Gastrocnemius medialis (tissue), 4 donors: ENCODE data around the gene CWC22. TPM values are rescaled to one million over a fixed set of nuclear protein-coding genes. Genes with fewer than 3 reads are reported as not detected.
"Not testable (repeated sequence)": the region's sequence is repeated elsewhere in the genome, so short reads cannot be mapped to it uniquely, and the experiment has no call there.

Experiments used
- ATAC-seq, 2 donors: fragments of 150-250 bp; one replicate each; pipeline ENCODE4 v1.9.1; 2016
- DNase-seq, 2 donors: peaks; one replicate each; pipeline ENCODE4 v3.0.0-alpha.2; 2019
- H3K27ac ChIP-seq, 4 donors: fragments of 200-600 bp; sonication (generic); 1 replicate in 1 of 4; 2 replicates in 3 of 4; pipeline ENCODE4 v1.5.1; 2016 to 2018; ENCODE audit warnings: mild to moderate bottlenecking in 2 of 4, moderate library complexity in 1 of 4
- H3K27me3 ChIP-seq, 3 donors: fragments of 200-600 bp; sonication (generic) in 2 of 3; 1 replicate in 1 of 3; 2 replicates in 2 of 3; pipeline versions ENCODE4 v1.5.1 to v1.6.0; 2016 to 2019; ENCODE audit warnings: mild to moderate bottlenecking in 1 of 3, moderate library complexity in 1 of 3
- H3K36me3 ChIP-seq, 2 donors: fragments of 200-600 bp; sonication (generic) in 1 of 2; one replicate each; pipeline ENCODE4 v1.5.1; 2017 to 2018
- H3K4me1 ChIP-seq, 2 donors: fragments of 200-600 bp; sonication (generic) in 1 of 2; one replicate each; pipeline ENCODE4 v1.5.1; 2016 to 2017; ENCODE audit warnings: mild to moderate bottlenecking in 2 of 2
- H3K4me3 ChIP-seq, 4 donors: fragments of 200-600 bp; sonication (generic) in 3 of 4; 1 replicate in 1 of 4; 2 replicates in 3 of 4; pipeline ENCODE4 v1.5.1; 2016 to 2019; ENCODE audit warnings: mild to moderate bottlenecking in 2 of 4
- H3K9me3 ChIP-seq, 3 donors: fragments of 200-600 bp; sonication (generic) in 2 of 3; 1 replicate in 1 of 3; 2 replicates in 2 of 3; pipeline ENCODE4 v1.5.1; 2016 to 2019
- POLR2A ChIP-seq, 2 donors: fragments of 450-650 bp; IDR thresholded peaks; one replicate each; pipeline ENCODE4 v1.6.1; 2017; ENCODE audit warnings: antibody characterized with exemption in 2 of 2, mild to moderate bottlenecking in 2 of 2, moderate library complexity in 2 of 2
- in situ Hi-C, 4 donors: fragments of 200-750 bp; cut with MboI; loops; one replicate each; pipeline versions ENCODE4 v1.15.0 to v1.8.0; 2017; ENCODE audit warnings: low sequenced_read_pairs in 4 of 4
- intact Hi-C: fragments of 100-400 bp; cut with DNase I; formaldehyde crosslinking; loops from one replicate; pipeline ENCODE4 v1.15.1; 2023; ENCODE audit warnings: low total_unique reads
- total RNA-seq, 4 donors: library from RNA; depleted of rRNA; stranded (reverse); fragments of >200 nt; gene quantifications; one replicate each; pipeline versions ENCODE4 v1.1.0 to v1.2.3, GENCODE V29; 2016
- TF ChIP-seq, protein P1 (sequence below), 5 experiments: fragments of 450-650 bp in 3 of 5; fragments of 200-600 bp in 2 of 5; sonication (generic) in 2 of 5; IDR thresholded peaks in 4 of 5; conservative IDR thresholded peaks in 1 of 5; 1 replicate in 4 of 5; 2 replicates in 1 of 5; pipeline ENCODE4 v1.5.1; 2016 to 2019; ENCODE audit warnings: antibody characterized with exemption in 5 of 5, mild to moderate bottlenecking in 3 of 5, moderate library complexity in 3 of 5

The CWC22 gene
- total RNA-seq, 4 donors from 2014 or later: 9.7 to 15.6 (median 12.8) TPM

DNA sequence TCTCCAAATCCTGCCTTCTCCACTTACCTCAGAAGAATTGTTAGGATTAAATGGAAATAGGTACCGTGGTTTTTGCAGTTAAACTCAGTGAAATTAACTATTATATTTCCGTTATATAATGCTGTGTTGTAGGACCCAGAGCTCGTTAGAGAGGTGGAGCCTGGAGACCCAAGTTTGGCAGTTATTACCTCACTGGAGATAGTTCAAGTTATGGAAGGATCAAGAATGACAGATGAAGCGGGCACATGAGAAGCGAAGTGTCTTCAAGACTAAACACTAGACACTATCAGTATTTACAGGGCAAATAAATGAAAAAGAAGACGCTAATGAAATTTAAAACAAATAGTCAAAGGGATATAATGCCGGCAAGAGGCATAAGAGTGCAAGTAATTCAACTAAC is 866 bp downstream of the CWC22 start:
- Histone ChIP-seq H3K27ac (peak overlapping the region; percentile 90 to 97 (median 91)), H3K36me3 (no peaks in the 10 kb centered on the region), H3K4me1 (peaks cover 18 to 19% of the 10 kb centered on the region in 2 donors), H3K9me3 (no peaks in the 10 kb centered on the region), H3K4me3 (peak overlapping the region; percentile 84 to 99 (median 96)), H3K27me3 (no peaks in the 10 kb centered on the region)
- ATAC-seq (no peak), DNase-seq (no peak)
- TF ChIP-seq POLR2A (IDR thresholded peaks at IDR 0.05): no peak
- TF ChIP-seq, protein P1, sequence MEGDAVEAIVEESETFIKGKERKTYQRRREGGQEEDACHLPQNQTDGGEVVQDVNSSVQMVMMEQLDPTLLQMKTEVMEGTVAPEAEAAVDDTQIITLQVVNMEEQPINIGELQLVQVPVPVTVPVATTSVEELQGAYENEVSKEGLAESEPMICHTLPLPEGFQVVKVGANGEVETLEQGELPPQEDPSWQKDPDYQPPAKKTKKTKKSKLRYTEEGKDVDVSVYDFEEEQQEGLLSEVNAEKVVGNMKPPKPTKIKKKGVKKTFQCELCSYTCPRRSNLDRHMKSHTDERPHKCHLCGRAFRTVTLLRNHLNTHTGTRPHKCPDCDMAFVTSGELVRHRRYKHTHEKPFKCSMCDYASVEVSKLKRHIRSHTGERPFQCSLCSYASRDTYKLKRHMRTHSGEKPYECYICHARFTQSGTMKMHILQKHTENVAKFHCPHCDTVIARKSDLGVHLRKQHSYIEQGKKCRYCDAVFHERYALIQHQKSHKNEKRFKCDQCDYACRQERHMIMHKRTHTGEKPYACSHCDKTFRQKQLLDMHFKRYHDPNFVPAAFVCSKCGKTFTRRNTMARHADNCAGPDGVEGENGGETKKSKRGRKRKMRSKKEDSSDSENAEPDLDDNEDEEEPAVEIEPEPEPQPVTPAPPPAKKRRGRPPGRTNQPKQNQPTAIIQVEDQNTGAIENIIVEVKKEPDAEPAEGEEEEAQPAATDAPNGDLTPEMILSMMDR (IDR thresholded peaks at IDR 0.05 in 4 of 5, conservative IDR thresholded peaks at IDR 0.05 in 1 of 5): no peak
- intact Hi-C loops (loop anchor here (5.0 kb wide), 2 partner anchors 976 to 1886 kb away; partner anchors contain the start of genes ITPRID2 and UBE2E3), in situ Hi-C loops (no loop called here)

DNA sequence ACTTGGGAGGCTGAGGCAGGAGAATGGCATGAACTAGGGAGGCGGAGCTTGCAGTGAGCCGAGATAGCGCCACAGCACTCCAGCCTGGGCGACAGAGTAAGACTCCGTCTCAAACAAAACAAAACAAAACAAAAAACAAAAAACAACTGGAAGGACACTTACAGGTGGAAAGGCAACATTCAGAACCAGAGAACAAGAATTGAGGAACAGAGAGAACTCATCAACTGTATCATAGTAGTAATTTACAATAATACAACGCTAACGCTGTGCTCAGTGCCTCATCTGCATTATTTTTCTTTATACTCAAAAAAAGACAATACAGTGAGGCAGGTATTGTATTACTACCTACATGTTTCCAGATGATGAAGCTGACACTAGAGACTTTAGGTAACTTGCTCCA is 1.6 kb downstream of the CWC22 start:
- H3K27ac ChIP-seq, H3K27me3 ChIP-seq, H3K36me3 ChIP-seq, ATAC-seq, in situ Hi-C loops, H3K9me3 ChIP-seq, DNase-seq: not testable (repeated sequence)
- Histone ChIP-seq H3K4me3 (peak overlapping the region in 2 of 4 donors; percentile 84 to 98), H3K4me1 (peaks cover 19 to 20% of the 10 kb centered on the region in 2 donors)
- intact Hi-C loops: loop anchor here (5.0 kb wide), 2 partner anchors 977 to 1887 kb away; partner anchors contain the start of genes ITPRID2 and UBE2E3

DNA sequence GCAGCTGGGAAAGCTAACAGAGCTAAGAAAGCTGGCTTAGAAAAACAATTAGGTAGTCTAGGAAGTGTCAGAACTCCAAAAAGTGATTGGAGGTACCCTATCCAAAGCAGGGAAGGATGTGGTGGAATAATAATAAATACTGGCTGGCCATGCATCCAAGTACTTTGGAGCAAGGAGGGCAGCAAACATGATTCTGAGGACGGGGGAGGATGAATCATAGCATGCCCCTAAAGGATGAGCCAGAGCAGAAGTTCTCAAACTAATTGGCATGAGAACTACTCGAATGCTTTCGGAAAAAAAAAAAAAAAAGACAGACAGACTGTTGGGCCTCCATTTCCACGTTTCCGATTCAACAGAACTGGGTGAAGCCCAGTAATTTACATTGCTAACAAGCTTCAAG is 2.4 kb downstream of the CWC22 start:
- no peak for TF ChIP-seq POLR2A (IDR thresholded peaks at IDR 0.05)
- TF ChIP-seq, protein P1 (IDR thresholded peaks at IDR 0.05 in 4 of 5, conservative IDR thresholded peaks at IDR 0.05 in 1 of 5): no peak
- ATAC-seq: no peak
- no peaks in the 10 kb centered on the region for H3K36me3 ChIP-seq
- H3K9me3 ChIP-seq: no peaks in the 10 kb centered on the region
- DNase-seq: no peak
- no peaks in the 10 kb centered on the region for H3K27me3 ChIP-seq
- peaks cover 19 to 26% of the 10 kb centered on the region in 2 donors for H3K4me1 ChIP-seq
- in situ Hi-C loops (no loop called here), intact Hi-C loops (loop anchor here (5.0 kb wide), 2 partner anchors 978 to 1888 kb away; partner anchors contain the start of genes ITPRID2 and UBE2E3)
- no peak overlapping the region for H3K27ac ChIP-seq
- H3K4me3 ChIP-seq: no peak overlapping the region

DNA sequence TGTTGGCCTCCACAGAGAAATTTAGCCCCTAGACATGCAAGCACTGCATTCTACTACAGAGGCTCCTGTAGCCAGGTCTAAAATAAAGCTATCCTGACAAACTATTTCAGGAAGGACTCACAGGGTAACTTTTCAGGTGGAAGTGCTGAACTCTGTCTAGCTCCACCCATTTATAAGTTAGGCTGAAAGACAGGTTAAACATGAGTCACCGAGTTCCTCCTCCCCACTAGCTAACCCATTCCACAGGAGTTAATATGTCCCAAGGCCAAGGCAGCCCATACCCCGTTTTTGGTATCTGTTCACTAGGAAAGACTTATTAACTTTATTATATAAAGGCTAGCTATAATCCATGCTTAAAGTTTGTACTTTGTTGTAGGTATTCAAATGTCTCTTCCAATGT is 3.5 kb downstream of the CWC22 start:
- ATAC-seq: no peak
- intact Hi-C loops: no loop called here
- TF ChIP-seq, protein P1 (IDR thresholded peaks at IDR 0.05 in 4 of 5, conservative IDR thresholded peaks at IDR 0.05 in 1 of 5): no peak
- TF ChIP-seq POLR2A (IDR thresholded peaks at IDR 0.05): no peak
- Histone ChIP-seq H3K9me3 (no peaks in the 10 kb centered on the region), H3K36me3 (no peaks in the 10 kb centered on the region), H3K27me3 (no peaks in the 10 kb centered on the region), H3K27ac (no peak overlapping the region), H3K4me3 (no peak overlapping the region), H3K4me1 (peaks cover 19 to 26% of the 10 kb centered on the region in 2 donors)
- no peak for DNase-seq
- in situ Hi-C loops: no loop called here

DNA sequence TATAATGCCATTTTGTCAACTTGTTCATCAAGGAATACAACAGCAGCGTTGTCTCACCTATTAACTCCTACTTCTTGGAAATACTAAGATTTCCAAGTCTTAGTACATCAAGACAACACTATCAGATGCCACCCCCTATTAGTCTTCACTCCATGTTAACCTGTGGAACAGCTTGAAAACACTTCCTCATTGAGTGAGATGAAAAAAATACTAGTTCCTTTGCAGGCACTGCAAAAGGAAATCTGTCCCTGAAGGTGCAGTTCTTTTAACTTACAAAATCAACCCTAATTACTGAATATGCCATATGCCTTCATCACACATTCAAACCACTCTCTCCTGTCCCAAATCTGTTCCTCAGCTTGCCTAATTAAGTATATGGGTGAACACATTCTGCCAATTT is 4.0 kb downstream of the CWC22 start:
- H3K27me3 ChIP-seq: no peaks in the 10 kb centered on the region
- H3K4me3 ChIP-seq: no peak overlapping the region
- in situ Hi-C loops (no loop called here), intact Hi-C loops (no loop called here)
- H3K9me3 ChIP-seq: no peaks in the 10 kb centered on the region
- ATAC-seq (no peak), DNase-seq (no peak)
- H3K4me1 ChIP-seq: peaks cover 19 to 26% of the 10 kb centered on the region in 2 donors
- no peaks in the 10 kb centered on the region for H3K36me3 ChIP-seq
- H3K27ac ChIP-seq: no peak overlapping the region
- no peak for TF ChIP-seq POLR2A (IDR thresholded peaks at IDR 0.05)
- TF ChIP-seq, protein P1 (IDR thresholded peaks at IDR 0.05 in 4 of 5, conservative IDR thresholded peaks at IDR 0.05 in 1 of 5): no peak
